ENCODE measurements around the gene RRP1B.

DNA sequence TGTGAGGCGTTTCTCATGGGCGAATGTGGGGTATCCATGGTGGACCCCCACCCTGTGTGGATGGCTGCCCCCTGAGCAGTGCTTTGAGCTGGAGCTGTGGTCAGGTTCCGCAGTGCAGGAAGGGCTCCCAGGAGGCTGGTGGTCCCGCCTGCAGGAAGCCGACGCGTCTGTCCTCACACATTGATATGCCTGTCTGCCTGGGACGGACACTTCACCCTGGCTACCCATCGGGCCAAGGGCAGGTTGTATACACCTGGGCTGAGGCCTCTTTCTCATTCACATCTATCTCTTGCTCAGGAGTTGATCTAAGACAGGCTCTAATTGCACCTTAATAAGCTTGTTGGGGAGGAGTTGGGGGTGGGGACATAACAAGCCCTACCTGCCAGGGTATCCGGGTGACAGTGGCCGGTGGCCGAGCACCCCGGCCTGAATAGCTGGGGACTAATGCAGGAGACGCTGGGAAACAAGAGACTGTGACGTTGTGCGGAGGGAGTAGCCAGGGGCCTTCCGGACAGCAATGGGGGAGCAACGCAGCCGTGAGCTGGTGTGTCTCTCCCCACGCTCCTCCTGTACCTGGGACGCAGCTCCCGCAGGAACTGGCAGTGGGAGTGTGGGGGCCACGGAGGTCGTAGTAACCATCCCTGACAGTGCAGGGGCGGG is 81.3 kb downstream of the RRP1B start:
- TF ChIP-seq, protein P1, sequence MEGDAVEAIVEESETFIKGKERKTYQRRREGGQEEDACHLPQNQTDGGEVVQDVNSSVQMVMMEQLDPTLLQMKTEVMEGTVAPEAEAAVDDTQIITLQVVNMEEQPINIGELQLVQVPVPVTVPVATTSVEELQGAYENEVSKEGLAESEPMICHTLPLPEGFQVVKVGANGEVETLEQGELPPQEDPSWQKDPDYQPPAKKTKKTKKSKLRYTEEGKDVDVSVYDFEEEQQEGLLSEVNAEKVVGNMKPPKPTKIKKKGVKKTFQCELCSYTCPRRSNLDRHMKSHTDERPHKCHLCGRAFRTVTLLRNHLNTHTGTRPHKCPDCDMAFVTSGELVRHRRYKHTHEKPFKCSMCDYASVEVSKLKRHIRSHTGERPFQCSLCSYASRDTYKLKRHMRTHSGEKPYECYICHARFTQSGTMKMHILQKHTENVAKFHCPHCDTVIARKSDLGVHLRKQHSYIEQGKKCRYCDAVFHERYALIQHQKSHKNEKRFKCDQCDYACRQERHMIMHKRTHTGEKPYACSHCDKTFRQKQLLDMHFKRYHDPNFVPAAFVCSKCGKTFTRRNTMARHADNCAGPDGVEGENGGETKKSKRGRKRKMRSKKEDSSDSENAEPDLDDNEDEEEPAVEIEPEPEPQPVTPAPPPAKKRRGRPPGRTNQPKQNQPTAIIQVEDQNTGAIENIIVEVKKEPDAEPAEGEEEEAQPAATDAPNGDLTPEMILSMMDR (IDR thresholded peaks at IDR 0.05): no peak
- TF ChIP-seq POLR2AphosphoS5 (IDR thresholded peaks at IDR 0.05): peak in 1 of 3 donors; percentile 14

All from stomach (tissue), 4 donors.